ENCODE measurements around the gene SCYL1.
"Not testable (repeated sequence)": the region's sequence is repeated elsewhere in the genome, so short reads cannot be mapped to it uniquely, and the experiment has no call there.

SCYL1 gene

DNA sequence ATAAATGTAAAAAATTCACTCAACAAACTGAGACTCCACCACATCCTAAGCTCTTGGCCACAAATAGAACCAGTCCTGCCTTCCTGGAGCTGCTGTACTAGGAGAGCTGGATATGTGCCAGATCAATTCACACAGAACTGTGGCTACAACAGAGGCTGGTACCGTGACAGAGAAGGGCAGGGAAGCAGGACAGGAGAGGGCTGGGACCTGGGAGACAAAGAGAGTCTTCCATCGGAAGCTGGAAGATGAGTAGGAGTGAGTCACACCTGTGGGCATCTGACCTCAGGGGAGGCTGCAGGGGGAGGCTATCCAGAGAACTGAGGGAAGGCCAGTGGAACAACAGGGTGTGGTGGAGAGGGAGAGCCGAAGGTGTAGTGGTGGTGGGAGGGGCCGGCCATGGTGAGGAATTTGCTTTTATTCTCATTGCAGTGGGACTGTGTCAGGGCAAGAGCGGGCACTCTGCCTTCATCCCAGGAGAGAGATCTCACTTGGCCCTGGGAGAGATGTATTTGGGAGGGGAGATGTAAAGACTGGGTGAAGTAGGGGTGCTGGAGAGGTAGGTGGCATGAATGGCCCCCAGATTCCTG lies 35.2 kb downstream of the SCYL1 start:
- H3K9me3 Mint-ChIP-seq: no peaks in the 10 kb centered on the region
- H3K27me3 Mint-ChIP-seq: peaks cover 17% of the 10 kb centered on the region
- CTCF ChIA-PET: interaction anchor here (2.2 to 4.2 kb wide), 3 partner anchors 11 to 28 kb away, joined by 7 to 18 read pairs (median 13); partner anchors contain the start of genes FAM89B and ZNRD2
- peaks cover 59% of the 10 kb centered on the region for H3K4me1 Mint-ChIP-seq
- DNase-seq: no peak
- peak overlapping the region; percentile 0 for H3K27ac Mint-ChIP-seq
- no peak overlapping the region for H3K4me3 Mint-ChIP-seq
- H3K36me3 Mint-ChIP-seq: no peaks in the 10 kb centered on the region

DNA sequence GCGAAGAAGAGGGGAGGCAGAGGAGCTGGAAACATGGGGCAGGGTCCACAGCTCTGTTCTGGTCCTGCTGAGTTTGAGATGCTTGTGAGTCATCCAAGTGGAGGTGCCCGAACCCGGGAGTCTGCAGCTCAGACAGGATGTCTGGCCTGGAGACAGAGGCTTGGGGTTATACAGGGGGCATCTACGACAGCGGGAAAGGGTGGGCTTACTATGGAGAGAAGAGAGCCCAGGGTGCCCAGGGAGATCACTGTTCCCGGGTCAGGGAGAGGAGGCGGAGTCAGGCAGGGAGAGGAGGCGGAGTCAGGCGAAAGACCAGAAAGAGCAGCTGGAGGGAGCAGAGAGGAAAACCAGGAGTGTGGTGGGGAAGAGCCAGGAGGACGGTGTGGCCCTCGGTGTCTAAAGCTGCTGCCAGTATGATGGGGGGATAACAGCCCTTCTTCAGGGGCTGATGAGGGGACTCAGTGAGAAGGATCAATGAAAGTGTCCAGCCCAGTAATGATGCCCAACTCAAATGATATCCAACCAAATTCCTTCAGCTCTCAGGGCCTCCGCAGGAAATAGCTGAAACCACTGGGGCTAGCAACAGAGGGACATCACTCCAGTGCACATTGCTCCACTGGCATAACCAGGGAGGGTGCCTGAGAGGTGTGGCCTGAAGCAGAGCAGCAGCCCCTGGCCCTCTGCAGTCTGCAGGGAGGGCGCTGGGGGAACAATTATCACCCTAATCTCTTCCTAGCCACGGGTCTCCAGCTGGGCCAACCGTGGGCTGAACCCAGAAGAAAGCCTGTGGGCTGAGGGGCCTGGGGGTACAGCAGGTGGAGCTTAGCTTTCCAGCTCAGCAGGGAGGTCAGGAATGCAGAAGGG lies 35.9 kb downstream of the SCYL1 start:
- DNase-seq: no peak
- Mint-ChIP-seq H3K4me3 (no peak overlapping the region), H3K27ac (no peak overlapping the region), H3K4me1 (peaks cover 59% of the 10 kb centered on the region), H3K9me3 (no peaks in the 10 kb centered on the region), H3K27me3 (peaks cover 17% of the 10 kb centered on the region), H3K36me3 (no peaks in the 10 kb centered on the region)
- CTCF ChIA-PET: interaction anchor here (2.2 to 4.2 kb wide), 3 partner anchors 11 to 28 kb away, joined by 7 to 18 read pairs (median 13); partner anchors contain the start of genes FAM89B and ZNRD2

DNA sequence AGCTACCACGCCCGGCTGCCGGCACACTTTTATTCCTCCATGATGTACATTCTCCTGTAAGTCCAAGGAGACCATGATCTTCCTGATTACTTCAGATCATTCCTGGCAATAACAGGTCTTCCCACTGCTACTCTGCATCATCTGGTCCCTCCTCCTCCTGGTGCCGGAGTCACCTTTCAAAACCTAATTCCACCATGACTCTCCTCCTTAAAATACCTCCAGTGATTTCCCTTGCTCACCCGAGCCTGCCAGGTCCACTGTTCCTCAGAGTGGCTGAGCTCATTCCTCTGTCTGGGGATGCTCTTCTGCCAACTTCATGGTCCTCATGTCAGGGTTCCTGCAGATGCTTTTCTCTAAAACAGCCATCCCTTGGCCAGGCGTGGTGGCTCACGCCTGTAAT lies 37.1 kb downstream of the SCYL1 start:
- no peak for DNase-seq
- Mint-ChIP-seq H3K36me3 (no peaks in the 10 kb centered on the region), H3K4me3 (no peak overlapping the region), H3K27me3 (peaks cover 17% of the 10 kb centered on the region), H3K9me3 (no peaks in the 10 kb centered on the region), H3K27ac (no peak overlapping the region), H3K4me1 (peaks cover 59% of the 10 kb centered on the region)
- CTCF ChIA-PET: interaction anchor here (0.9 to 4.2 kb wide), 4 partner anchors 8 to 32 kb away, joined by 3 to 18 read pairs (median 5); partner anchors contain the start of genes FAM89B and ZNRD2

DNA sequence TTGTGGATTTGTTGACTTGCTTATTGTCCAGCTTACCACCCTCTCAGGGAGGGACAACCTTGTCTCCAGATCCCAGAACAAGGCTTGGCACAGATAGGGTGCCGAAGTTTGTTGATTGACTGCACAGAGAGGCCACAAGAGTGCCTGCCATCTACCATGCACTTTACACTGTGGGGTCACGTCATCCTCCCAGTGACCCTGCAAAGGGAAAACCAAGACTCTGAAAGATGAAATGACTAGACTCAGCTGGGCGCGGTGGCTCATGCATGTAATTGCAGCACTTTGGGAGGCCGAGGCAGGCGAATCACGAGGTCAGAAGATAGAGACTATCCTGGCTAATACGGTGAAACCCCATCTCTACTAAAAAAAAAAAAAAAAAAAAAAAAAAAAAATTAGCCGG lies 37.9 kb downstream of the SCYL1 start:
- DNase-seq: no peak
- peak overlapping the region; percentile 77 for H3K27ac Mint-ChIP-seq
- CTCF ChIA-PET: interaction anchor here (0.7 to 4.2 kb wide), 3 partner anchors 9 to 23 kb away, joined by 3 to 18 read pairs (median 3); partner anchors contain the start of genes FAM89B and ZNRD2
- H3K27me3 Mint-ChIP-seq: peaks cover 17% of the 10 kb centered on the region
- no peak overlapping the region for H3K4me3 Mint-ChIP-seq
- H3K9me3 Mint-ChIP-seq: no peaks in the 10 kb centered on the region
- H3K36me3 Mint-ChIP-seq: no peaks in the 10 kb centered on the region
- H3K4me1 Mint-ChIP-seq: peaks cover 56% of the 10 kb centered on the region

DNA sequence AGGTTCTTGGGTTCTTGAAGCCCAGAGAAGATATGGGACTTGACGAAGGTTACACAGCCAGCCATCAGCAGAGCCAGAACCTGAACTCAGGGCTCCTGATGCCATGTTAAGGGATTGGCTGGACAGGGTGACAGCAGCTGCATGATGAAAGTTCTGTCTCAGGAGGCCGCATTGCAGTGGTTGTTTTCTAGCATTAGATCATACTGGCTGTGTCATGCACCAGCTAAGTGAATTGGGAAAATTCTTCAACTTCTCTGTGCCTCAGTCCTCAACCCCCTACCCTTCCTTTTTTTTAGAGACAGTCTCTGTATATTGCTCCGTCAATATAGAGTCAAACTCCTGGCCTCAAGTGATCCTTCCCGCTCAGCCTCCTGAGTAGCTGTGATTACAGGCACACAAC lies 38.7 kb downstream of the SCYL1 start:
- Mint-ChIP-seq H3K4me3 (no peak overlapping the region), H3K36me3 (peaks cover 5% of the 10 kb centered on the region), H3K27me3 (peaks cover 16% of the 10 kb centered on the region), H3K4me1 (peaks cover 63% of the 10 kb centered on the region), H3K27ac (peak overlapping the region; percentile 40), H3K9me3 (no peaks in the 10 kb centered on the region)
- CTCF ChIA-PET: interaction anchor here (0.9 kb wide), 1 partner anchor 12 kb away, joined by 3 read pairs; no protein-coding TSS in a partner anchor
- no peak for DNase-seq

DNA sequence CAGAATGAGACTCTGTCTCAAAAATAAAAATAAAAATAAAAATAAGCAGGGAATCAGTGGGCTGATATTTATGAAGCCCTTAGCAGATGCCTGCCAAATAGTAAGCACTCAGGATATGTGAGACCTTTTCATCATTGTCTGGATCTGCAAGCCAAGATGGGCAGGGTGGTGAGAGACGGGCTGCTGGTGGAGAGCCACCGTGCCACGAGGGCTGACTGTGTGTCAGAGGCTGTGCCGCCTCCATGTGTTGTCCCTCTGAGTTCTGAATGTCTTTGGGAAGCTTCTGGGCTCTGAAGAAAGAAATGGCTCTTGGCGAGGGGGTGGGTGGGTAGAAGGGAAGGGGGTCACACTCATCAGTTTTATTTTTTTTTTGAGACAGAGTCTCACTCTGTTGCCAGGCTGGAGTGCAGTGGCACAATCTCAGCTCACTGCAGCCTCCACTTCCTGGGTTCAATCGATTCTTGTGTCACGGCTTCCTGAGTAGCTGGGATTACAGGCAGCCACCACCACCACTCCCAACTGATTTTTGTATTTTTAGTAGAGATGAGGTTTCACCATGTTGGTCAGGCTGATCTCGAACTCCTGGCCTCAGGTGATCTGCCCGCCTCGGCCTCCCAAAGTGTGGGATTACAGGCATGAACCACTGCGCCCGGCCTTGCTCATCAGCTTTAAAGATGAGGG lies 40.1 kb downstream of the SCYL1 start:
- H3K4me1 Mint-ChIP-seq: peaks cover 64% of the 10 kb centered on the region
- CTCF ChIA-PET: interaction anchor here (1.2 to 2.2 kb wide), 4 partner anchors 8 to 24 kb away, joined by 4 to 13 read pairs (median 6); no protein-coding TSS in a partner anchor

DNA sequence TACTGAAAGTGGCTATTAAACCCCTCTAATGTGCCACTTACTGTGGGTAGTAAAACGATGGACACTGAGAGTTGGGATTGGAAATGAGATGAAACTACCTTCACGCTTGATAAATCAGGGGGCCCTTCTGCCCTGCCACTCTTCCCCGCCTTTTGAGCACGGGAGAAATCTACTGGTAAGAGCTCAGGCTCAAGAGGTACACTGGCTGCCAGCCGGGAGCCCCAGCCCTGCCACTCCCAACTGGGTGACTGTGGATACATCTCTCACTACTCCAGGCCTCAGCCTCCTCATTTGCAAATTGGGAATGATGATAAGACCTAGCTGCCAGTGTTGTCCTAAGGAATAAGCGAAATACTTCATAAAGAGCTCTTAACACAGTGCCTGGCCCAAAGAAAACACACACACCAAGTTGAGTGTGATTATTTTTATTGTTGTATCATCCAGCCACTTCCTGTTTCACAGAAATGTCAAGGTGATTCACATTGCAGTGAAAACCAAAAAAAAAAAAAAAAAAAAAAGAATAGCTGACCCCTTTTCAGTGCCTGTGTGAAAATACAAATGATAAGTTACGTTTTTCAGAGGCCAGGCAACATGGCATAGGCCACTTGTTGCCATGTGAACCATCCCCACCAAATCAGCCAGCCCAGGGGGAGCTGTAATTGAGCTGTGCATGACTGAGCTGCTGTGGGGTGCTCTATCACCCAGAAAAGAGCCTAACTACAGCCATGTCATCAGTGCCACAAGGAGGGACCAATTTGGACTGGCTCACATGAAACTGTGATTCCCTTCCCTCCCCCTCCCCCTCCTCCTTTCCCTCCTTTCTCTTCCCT lies 41.0 kb downstream of the SCYL1 start:
- peaks cover 5% of the 10 kb centered on the region for H3K27me3 Mint-ChIP-seq
- DNase-seq: peak; percentile 61
- H3K4me3 Mint-ChIP-seq: peak overlapping the region; percentile 29
- H3K27ac Mint-ChIP-seq: peak overlapping the region; percentile 97
- CTCF ChIA-PET: interaction anchor here (0.6 to 2.2 kb wide), 7 partner anchors 9 to 279 kb away, joined by 3 to 13 read pairs (median 6); no protein-coding TSS in a partner anchor
- H3K4me1 Mint-ChIP-seq: peaks cover 61% of the 10 kb centered on the region
- H3K9me3 Mint-ChIP-seq: no peaks in the 10 kb centered on the region
- H3K36me3 Mint-ChIP-seq: peaks cover 16% of the 10 kb centered on the region

More for the DNA sequence above, 40.1 kb downstream of the SCYL1 start:
- not testable (repeated sequence) for H3K27me3 Mint-ChIP-seq, H3K9me3 Mint-ChIP-seq
- peaks cover 14% of the 10 kb centered on the region for H3K36me3 Mint-ChIP-seq
- H3K4me3 Mint-ChIP-seq: peak overlapping the region; percentile 29
- peak; percentile 50 for DNase-seq
- peak overlapping the region; percentile 97 for H3K27ac Mint-ChIP-seq

DNA sequence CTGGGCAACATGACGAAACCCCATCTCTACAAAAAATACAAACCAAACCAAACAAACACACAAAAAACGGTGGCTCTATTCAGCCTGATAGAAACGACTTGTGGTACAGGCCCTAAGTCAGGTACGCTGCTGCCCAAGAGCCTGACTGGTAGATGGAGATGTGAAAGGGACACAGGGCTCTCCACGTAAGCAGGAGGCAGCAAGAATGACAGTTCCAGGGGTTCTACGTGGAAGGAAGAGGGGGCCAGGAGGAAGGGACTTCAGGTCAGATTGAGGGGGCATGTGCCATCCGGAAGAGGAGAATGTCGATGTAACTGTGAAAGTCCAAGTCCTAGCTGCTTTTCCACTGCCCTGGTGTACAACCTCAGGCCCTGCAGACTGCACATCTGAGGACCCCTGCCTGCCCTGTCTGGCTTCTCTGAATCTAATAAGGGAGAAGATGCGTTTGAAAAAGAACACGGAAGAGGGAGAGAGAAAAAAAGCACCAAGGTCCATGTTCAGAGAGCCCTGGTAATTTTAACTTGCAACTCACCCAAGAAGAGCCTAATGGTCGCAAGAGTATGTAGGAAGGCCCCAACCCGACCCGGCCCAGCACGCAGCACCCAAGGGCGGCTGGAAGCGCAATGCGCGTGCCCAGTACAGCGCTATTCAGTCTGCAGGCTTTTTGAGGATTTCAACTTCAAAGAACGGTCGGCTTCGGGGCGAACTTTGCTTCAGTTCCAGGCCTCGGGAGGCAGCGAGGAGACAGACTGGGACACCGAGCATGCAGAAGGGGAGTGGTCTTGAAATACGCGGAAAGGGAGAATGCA lies 44.5 kb downstream of the SCYL1 start:
- Mint-ChIP-seq H3K4me3 (peak overlapping the region; percentile 93), H3K36me3 (peaks cover 23% of the 10 kb centered on the region), H3K27me3 (peaks cover 4% of the 10 kb centered on the region), H3K4me1 (peaks cover 74% of the 10 kb centered on the region), H3K27ac (peak overlapping the region; percentile 98), H3K9me3 (no peaks in the 10 kb centered on the region)
- DNase-seq: no peak
- CTCF ChIA-PET: interaction anchor here (1.2 to 5.6 kb wide), 3 partner anchors 17 to 45 kb away, joined by 3 to 95 read pairs (median 24); no protein-coding TSS in a partner anchor

DNA sequence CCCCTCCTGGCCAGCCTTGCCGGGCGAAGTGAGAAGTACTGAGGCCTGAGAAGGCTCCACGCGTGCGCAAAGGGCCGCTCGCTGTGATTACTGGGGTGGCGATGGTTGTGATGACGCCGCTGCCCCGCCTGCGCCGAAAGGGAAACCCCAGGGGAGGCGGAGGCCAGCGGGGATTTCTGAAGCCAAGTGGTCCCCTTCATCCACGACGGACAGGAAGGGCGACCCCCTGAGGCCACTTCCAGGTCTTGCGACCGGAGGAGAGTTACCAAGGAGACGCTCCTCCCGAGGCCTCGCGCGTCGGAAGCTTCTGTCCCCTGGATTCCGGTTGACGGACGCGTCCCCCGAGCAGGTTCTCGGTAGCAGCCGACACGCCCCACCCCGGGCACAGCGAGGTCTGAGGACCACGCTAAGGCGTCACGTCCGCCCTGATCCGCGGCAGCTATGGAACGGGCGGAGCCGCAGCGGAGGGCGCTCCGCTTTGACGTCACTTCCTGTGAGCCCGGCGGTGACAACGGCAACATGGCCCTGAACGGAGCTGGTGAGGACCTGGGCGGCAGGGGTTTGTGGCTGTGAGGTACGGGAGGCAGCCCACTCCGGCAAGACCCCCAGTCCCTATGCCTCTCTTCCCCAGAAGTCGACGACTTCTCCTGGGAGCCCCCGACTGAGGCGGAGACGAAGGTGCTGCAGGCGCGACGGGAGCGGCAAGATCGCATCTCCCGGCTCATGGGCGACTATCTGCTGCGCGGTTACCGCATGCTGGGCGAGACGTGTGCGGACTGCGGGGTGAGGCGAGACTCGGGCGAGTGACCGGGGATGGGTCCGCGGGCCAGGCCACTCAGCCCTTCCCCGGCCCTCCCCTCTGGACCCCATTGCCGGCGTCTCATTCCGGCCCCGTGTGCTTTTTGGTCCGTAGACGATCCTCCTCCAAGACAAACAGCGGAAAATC lies 45.4 kb downstream of the SCYL1 start, which contains the start of gene ZNRD2:
Gene ZNRD2 (plus strand): TSS at position 505 of the 946 bp plus-strand sequence. CDS start 15 bp downstream, at position 520.
- DNase-seq: peak; percentile 99
- peaks cover 72% of the 10 kb centered on the region for H3K4me1 Mint-ChIP-seq

DNA sequence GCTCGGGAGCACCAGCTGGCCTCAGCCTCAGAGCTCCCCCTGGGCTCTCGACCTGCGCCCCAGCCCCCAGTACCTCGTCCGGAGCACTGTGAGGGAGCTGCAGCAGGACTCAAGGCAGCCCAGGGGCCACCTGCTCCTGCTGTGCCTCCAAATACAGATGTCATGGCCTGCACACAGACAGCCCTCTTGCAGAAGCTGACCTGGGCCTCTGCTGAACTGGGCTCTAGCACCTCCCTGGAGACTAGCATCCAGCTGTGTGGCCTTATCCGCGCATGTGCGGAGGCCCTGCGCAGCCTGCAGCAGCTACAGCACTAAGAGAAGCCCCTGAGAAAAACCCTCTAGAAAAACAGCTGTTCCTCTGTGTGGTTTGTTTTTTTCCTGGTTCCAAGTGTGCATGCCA lies 46.5 kb downstream of the SCYL1 start:
- H3K27ac Mint-ChIP-seq: peak overlapping the region; percentile 98
- H3K4me1 Mint-ChIP-seq: peaks cover 64% of the 10 kb centered on the region
- H3K9me3 Mint-ChIP-seq: no peaks in the 10 kb centered on the region

More for the DNA sequence above, 45.4 kb downstream of the SCYL1 start, which contains the start of gene ZNRD2:
- Mint-ChIP-seq H3K9me3 (no peaks in the 10 kb centered on the region), H3K27ac (peak within 1 kb of the TSS; percentile 98), H3K36me3 (peaks cover 29% of the 10 kb centered on the region), H3K4me3 (peak within 1 kb of the TSS; percentile 93), H3K27me3 (peaks cover 8% of the 10 kb centered on the region)
- CTCF ChIA-PET: interaction anchor here (0.9 to 5.6 kb wide), 9 partner anchors 10 to 45 kb away, joined by 3 to 95 read pairs (median 18); no protein-coding TSS in a partner anchor

DNA sequence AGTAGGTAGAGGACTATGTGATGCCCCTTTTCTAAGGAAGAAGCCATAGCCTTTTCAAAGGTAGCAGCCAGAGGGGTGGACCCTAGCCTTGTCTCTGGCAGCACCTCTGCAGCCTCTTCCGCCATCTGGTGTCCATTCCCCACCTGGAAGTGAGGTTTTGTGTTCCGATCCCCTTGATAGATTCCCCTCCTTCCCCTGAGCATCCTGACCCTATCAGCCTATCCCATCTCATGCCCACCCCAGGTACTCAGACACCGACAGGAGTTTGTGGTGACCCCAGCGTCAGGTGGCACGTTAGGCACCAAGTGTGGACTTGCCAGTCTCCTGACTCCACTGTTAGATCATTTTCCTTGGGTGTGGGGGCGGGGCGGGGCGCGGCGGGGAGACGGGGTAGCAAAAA lies 47.1 kb downstream of the SCYL1 start:
- Mint-ChIP-seq H3K4me1 (peaks cover 62% of the 10 kb centered on the region), H3K27ac (peak overlapping the region; percentile 98), H3K4me3 (peak overlapping the region; percentile 93), H3K9me3 (no peaks in the 10 kb centered on the region), H3K36me3 (peaks cover 29% of the 10 kb centered on the region), H3K27me3 (peaks cover 8% of the 10 kb centered on the region)
- DNase-seq: peak; percentile 60
- CTCF ChIA-PET: interaction anchor here (0.6 to 5.6 kb wide), 13 partner anchors 11 to 50 kb away, joined by 3 to 95 read pairs (median 8); no protein-coding TSS in a partner anchor

More for the DNA sequence above, 46.5 kb downstream of the SCYL1 start:
- peaks cover 29% of the 10 kb centered on the region for H3K36me3 Mint-ChIP-seq
- H3K27me3 Mint-ChIP-seq: peaks cover 8% of the 10 kb centered on the region
- peak overlapping the region; percentile 93 for H3K4me3 Mint-ChIP-seq
- CTCF ChIA-PET: interaction anchor here (0.6 to 5.6 kb wide), 11 partner anchors 11 to 49 kb away, joined by 3 to 95 read pairs (median 9); no protein-coding TSS in a partner anchor
- DNase-seq: no peak
